ENCODE results near the gene MASP1. TPM values are rescaled to one million over a fixed set of nuclear protein-coding genes. Genes with fewer than 3 reads are reported as not detected.

The MASP1 gene
- total RNA-seq, 2 donors from 2014 or later: 0.52 to 11.1 TPM

DNA sequence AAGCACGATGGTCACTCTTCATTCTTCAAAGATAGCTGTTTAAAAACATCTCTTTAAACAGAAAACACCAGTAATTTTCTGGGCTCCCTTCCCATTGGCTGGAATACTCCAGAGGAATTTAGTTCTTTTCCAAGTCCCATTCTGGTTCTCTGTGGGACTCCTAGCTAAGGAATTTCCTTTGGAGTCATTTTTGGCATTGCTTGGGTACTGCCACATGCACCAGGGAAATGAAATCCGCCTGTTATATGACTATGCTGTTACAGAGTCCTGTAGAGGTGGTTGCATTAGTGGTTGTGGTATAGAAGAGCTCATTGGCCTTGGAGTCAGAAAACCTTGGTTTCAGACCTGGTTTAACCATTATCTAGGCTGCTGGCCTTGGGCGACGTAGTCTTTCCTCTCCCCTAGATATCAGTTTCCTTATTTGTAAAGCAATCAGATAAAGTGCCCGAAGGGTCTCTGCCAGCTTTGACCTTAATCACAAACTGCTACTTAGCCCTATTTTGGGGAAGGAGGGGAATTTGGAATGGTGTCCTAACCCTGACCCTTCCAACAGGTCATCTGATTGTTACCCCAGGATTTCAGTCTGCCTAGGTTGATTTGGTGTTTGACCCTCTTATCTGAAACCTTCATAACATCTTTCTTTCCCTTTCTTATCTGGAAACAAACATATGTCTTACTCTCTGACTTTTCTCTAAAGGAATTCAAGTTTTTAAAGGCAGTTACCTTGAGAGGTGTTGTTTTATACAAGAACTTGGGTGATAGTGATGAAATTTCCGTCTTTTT, 80.8 kb downstream of the MASP1 start:
- no peak overlapping the region for H3K9ac ChIP-seq (ENCODE audit: low read depth in 2 of 2, low read length in 2 of 2)
- no peaks in the 10 kb centered on the region for H3K4me1 ChIP-seq
- DNase-seq: no peak
- H3K4me3 ChIP-seq: no peak overlapping the region
- TF ChIP-seq, protein P1, sequence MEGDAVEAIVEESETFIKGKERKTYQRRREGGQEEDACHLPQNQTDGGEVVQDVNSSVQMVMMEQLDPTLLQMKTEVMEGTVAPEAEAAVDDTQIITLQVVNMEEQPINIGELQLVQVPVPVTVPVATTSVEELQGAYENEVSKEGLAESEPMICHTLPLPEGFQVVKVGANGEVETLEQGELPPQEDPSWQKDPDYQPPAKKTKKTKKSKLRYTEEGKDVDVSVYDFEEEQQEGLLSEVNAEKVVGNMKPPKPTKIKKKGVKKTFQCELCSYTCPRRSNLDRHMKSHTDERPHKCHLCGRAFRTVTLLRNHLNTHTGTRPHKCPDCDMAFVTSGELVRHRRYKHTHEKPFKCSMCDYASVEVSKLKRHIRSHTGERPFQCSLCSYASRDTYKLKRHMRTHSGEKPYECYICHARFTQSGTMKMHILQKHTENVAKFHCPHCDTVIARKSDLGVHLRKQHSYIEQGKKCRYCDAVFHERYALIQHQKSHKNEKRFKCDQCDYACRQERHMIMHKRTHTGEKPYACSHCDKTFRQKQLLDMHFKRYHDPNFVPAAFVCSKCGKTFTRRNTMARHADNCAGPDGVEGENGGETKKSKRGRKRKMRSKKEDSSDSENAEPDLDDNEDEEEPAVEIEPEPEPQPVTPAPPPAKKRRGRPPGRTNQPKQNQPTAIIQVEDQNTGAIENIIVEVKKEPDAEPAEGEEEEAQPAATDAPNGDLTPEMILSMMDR (IDR thresholded peaks at IDR 0.05): no peak
- H3K27ac ChIP-seq: no peak overlapping the region
- no peaks in the 10 kb centered on the region for H3K36me3 ChIP-seq
- H3K27me3 ChIP-seq: no peaks in the 10 kb centered on the region
- no peaks in the 10 kb centered on the region for H3K9me3 ChIP-seq
- intact Hi-C loops (cut with DNase I): no loop called here

DNA sequence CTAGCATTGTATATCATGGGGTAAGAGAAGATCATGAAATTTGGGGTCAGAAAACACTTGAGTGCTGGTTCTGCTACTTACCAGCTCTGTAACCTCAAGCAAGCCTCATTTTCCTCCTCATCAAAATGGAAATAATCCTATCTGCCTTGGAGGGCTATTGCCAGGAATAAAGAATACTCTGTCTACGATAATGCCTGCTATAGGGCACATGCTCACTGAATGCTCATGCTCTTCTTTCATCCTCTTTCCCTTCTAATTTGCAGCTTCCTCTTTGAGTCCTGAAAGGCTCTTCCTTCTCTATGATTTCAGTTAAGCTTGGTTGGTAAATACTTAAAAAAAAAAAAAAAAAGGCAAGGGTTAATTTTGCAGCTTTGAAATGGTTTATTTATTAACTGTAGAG, 81.4 kb downstream of the MASP1 start:
- Histone ChIP-seq H3K9ac (ENCODE audit: low read depth in 2 of 2, low read length in 2 of 2) (no peak overlapping the region), H3K27ac (no peak overlapping the region), H3K4me3 (no peak overlapping the region), H3K27me3 (no peaks in the 10 kb centered on the region), H3K9me3 (no peaks in the 10 kb centered on the region), H3K4me1 (no peaks in the 10 kb centered on the region), H3K36me3 (no peaks in the 10 kb centered on the region)
- DNase-seq: no peak
- intact Hi-C loops (cut with DNase I): no loop called here
- TF ChIP-seq, protein P1 (IDR thresholded peaks at IDR 0.05): no peak

DNA sequence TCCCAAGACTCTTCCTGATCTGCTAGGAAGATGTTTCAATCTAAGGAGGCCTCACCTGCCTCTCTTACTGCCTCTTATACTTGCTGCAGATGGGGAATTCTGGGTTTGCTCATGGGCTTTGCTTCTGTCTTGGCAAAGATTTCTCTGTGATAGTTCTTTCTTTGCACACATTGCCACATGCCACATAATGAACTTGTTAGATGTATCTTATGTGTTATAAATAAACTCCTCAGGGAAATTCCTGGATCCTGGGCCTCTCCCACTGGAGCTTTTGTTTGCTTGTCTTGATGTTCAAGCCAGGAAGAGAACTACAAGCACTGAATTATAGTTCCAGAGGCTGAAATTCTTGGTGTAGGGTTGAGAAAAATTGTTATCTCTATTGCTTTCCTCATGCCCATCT, 82.0 kb downstream of the MASP1 start:
- no peak overlapping the region for H3K27ac ChIP-seq
- H3K27me3 ChIP-seq: no peaks in the 10 kb centered on the region

GRCh38 chr3:187208159-187208558, 83.4 kb downstream of the MASP1 start:
- H3K27me3 ChIP-seq: no peaks in the 10 kb centered on the region
- H3K9ac ChIP-seq (ENCODE audit: low read depth in 2 of 2, low read length in 2 of 2): no peak overlapping the region
- TF ChIP-seq, protein P1 (IDR thresholded peaks at IDR 0.05): no peak
- H3K36me3 ChIP-seq: no peaks in the 10 kb centered on the region
- intact Hi-C loops (cut with DNase I): no loop called here
- no peak overlapping the region for H3K4me3 ChIP-seq
- no peaks in the 10 kb centered on the region for H3K4me1 ChIP-seq
- H3K27ac ChIP-seq: no peak overlapping the region
- no peak for DNase-seq
- H3K9me3 ChIP-seq: no peaks in the 10 kb centered on the region

More for the DNA sequence above, 82.0 kb downstream of the MASP1 start:
- DNase-seq: no peak
- intact Hi-C loops (cut with DNase I): no loop called here
- Histone ChIP-seq H3K36me3 (no peaks in the 10 kb centered on the region), H3K9me3 (no peaks in the 10 kb centered on the region), H3K9ac (ENCODE audit: low read depth in 2 of 2, low read length in 2 of 2) (no peak overlapping the region), H3K4me3 (no peak overlapping the region), H3K4me1 (no peaks in the 10 kb centered on the region)
- TF ChIP-seq, protein P1 (IDR thresholded peaks at IDR 0.05): no peak

GRCh38 chr3:187207624-187208023, 83.9 kb downstream of the MASP1 start:
- TF ChIP-seq, protein P1 (IDR thresholded peaks at IDR 0.05): no peak
- Histone ChIP-seq H3K27me3 (no peaks in the 10 kb centered on the region), H3K4me3 (no peak overlapping the region), H3K36me3 (no peaks in the 10 kb centered on the region), H3K27ac (no peak overlapping the region), H3K4me1 (no peaks in the 10 kb centered on the region), H3K9ac (ENCODE audit: low read depth in 2 of 2, low read length in 2 of 2) (no peak overlapping the region), H3K9me3 (no peaks in the 10 kb centered on the region)
- intact Hi-C loops (cut with DNase I): no loop called here
- DNase-seq: no peak
